ENCODE data around the gene ATP11A. TPM values are rescaled to one million over a fixed set of nuclear protein-coding genes. Genes with fewer than 3 reads are reported as not detected.

Gene ATP11A
- total RNA-seq, 2 donors from 2014 or later: 10.9 to 89.3 TPM

DNA sequence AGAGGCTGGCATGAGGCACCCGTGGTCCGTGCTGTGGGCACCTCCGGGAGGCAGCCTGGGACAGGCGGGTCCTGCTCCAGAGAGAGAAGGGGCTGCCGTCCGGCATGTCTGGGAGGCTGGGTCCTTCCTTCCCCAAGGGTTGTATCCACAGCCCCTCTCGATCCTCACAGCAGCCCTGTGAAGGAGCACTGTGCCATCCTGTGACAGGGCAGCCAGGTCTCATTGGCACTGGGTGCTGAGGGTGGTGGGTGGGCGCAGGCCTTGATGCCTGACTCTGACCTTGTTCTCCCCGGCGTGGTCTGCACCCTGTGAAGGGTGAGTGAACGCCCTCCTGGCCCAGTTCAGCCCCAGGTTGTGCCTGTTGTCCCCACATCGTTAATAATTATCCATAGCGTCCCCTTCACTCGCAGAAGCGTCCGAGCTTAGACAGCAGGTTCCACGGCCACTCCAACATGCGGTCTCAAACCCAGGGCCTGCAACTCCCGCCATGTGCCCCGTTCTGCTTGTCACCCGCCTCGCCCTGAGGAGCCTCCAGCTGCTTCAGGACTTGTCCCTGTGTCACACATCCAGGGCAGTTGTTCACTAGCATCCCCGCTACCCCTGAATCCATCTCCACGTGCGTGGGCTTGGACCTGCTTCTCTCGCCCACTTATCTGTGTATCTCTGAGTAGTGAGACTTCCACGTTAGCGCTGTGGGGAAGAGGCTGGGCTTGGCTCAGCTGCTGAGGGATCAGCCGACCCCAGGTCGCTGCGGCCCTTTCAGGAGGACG, 10.6 kb downstream of the ATP11A start:
- H3K9me3 ChIP-seq: no peaks in the 10 kb centered on the region
- no peaks in the 10 kb centered on the region for H3K36me3 ChIP-seq
- intact Hi-C loops (cut with DNase I): no loop called here
- WGBS: 95% methylated on average over 32 of the region's 32 CpGs
- no peaks in the 10 kb centered on the region for H3K27me3 ChIP-seq (replicated peaks; ENCODE audit: insufficient read depth)
- H3K4me3 ChIP-seq: no peak overlapping the region
- no peaks in the 10 kb centered on the region for H3K4me1 ChIP-seq (replicated peaks)
- no peak for DNase-seq (ENCODE audit: low spot score)
- no peak for TF ChIP-seq POLR2A (IDR thresholded peaks at IDR 0.05)
- no peak for TF ChIP-seq POLR2AphosphoS5 (IDR thresholded peaks at IDR 0.05)
- TF ChIP-seq, protein P1, sequence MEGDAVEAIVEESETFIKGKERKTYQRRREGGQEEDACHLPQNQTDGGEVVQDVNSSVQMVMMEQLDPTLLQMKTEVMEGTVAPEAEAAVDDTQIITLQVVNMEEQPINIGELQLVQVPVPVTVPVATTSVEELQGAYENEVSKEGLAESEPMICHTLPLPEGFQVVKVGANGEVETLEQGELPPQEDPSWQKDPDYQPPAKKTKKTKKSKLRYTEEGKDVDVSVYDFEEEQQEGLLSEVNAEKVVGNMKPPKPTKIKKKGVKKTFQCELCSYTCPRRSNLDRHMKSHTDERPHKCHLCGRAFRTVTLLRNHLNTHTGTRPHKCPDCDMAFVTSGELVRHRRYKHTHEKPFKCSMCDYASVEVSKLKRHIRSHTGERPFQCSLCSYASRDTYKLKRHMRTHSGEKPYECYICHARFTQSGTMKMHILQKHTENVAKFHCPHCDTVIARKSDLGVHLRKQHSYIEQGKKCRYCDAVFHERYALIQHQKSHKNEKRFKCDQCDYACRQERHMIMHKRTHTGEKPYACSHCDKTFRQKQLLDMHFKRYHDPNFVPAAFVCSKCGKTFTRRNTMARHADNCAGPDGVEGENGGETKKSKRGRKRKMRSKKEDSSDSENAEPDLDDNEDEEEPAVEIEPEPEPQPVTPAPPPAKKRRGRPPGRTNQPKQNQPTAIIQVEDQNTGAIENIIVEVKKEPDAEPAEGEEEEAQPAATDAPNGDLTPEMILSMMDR (IDR thresholded peaks at IDR 0.05): no peak
- no peak overlapping the region for H3K27ac ChIP-seq

DNA sequence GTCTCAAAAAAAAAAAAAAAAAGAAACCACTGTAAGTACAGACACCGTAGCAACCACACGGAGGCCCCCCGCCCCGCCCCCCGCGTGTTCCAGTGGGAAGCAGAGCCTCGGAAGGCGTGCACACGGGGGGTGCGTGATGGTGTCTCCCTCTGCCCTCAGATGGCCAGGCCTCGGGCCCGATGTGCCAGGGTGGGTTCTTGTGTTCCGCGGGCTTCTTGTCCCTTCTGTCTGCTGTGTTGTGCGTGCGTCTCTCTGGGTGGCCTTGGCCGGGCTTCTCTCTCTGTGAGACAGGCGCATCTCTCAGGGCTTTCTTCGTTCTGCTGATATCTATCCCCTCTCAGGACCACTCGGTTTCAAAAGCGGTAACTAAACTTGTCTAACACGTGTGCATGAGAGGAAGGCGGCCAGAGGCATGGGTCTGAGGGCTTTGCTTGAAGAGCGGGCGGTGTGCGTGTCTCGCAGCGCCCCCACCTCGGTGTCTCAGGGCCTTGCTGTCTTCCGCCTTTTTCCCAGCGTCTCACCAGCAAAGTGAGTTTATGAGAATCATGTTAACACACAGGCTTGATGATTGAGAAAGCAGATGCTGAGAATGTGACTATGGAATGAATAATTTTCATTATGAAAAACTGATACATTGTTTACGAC, 12.6 kb downstream of the ATP11A start:
- no peak overlapping the region for H3K27ac ChIP-seq
- H3K27me3 ChIP-seq (replicated peaks; ENCODE audit: insufficient read depth): no peaks in the 10 kb centered on the region
- TF ChIP-seq POLR2AphosphoS5 (IDR thresholded peaks at IDR 0.05): no peak
- TF ChIP-seq, protein P1 (IDR thresholded peaks at IDR 0.05): no peak
- TF ChIP-seq POLR2A (IDR thresholded peaks at IDR 0.05): no peak
- H3K4me1 ChIP-seq (replicated peaks): no peaks in the 10 kb centered on the region
- no peaks in the 10 kb centered on the region for H3K36me3 ChIP-seq
- no peak overlapping the region for H3K4me3 ChIP-seq
- WGBS: 90% methylated on average over 32 of the region's 32 CpGs
- intact Hi-C loops (cut with DNase I): no loop called here
- no peaks in the 10 kb centered on the region for H3K9me3 ChIP-seq
- no peak for DNase-seq (ENCODE audit: low spot score)

DNA sequence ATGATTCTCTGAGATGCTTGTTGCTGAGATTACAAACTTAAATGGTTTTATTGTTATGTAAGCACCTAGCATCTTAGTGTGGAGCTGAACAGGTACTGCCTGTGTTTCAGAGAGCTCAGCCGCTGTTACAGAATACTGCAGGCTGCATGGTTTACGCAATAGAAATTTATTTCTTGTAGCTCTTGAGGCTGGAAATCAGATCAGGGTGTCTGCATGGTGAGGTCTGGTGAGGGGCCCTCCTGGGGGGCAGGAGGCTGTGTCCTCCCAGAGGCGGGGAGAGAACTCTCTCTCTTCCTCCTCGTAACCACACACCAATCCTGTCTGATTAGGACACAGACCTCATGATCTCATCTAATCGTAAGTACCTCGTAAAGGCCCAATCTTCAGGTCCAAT, 13.1 kb downstream of the ATP11A start:
- Histone ChIP-seq H3K4me1 (replicated peaks) (no peaks in the 10 kb centered on the region), H3K27me3 (replicated peaks; ENCODE audit: insufficient read depth) (no peaks in the 10 kb centered on the region), H3K9me3 (no peaks in the 10 kb centered on the region), H3K27ac (no peak overlapping the region), H3K4me3 (no peak overlapping the region), H3K36me3 (no peaks in the 10 kb centered on the region)
- no peak for DNase-seq (ENCODE audit: low spot score)
- intact Hi-C loops (cut with DNase I): no loop called here
- TF ChIP-seq, protein P1 (IDR thresholded peaks at IDR 0.05): no peak
- no peak for TF ChIP-seq POLR2A (IDR thresholded peaks at IDR 0.05)
- TF ChIP-seq POLR2AphosphoS5 (IDR thresholded peaks at IDR 0.05): no peak
- 78% methylated on average over 6 of the region's 6 CpGs for WGBS

DNA sequence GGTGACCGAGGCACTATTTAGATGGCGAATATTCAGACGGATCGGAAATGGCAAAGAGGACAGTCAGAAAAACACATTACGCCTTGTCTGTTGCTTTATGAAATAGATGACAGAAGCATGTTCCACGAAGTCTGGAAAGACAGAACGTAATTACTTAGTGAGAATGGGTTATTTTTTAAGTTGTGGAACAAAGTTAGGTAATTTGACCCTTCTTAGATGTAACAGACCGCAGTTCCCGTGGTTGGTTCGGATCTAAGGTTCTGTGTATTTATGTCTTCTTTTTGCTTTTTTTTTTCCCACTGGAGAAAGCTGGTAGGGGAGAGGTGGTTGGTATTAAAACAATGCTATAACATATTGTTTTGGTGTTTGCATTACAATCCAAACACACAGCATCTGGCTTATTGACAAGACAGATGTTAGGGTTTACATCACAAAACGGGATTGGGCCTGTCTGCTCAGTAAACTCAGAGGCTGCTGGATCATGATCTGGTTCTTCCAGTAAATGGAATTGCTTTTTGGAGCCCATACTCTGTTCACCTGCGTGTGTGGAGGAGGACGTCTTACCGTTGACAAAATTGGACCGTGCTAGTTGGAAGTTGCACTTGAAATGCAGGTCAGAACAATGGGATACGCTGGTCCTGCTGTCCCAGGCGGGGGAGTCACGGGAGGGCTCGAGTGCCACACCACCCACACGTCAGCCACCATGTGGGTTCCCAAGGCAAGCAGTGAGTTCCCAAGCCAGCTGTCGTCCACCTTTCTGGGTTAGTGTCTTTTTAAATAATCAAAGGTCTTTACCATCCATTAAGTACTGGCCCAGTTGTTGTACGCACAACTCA, 13.8 kb downstream of the ATP11A start:
- H3K27ac ChIP-seq: no peak overlapping the region
- TF ChIP-seq, protein P1 (IDR thresholded peaks at IDR 0.05): no peak
- TF ChIP-seq POLR2AphosphoS5 (IDR thresholded peaks at IDR 0.05) (no peak), POLR2A (IDR thresholded peaks at IDR 0.05) (no peak)
- 62% methylated on average over 22 of the region's 22 CpGs for WGBS
- no peaks in the 10 kb centered on the region for H3K27me3 ChIP-seq (replicated peaks; ENCODE audit: insufficient read depth)
- no peaks in the 10 kb centered on the region for H3K9me3 ChIP-seq
- no peak for DNase-seq (ENCODE audit: low spot score)
- intact Hi-C loops (cut with DNase I): no loop called here
- H3K36me3 ChIP-seq: no peaks in the 10 kb centered on the region
- no peak overlapping the region for H3K4me3 ChIP-seq
- H3K4me1 ChIP-seq (replicated peaks): no peaks in the 10 kb centered on the region
